Measurements from ENCODE around the gene PLA2G2A.

The PLA2G2A gene

GRCh38 chr1:19926296-19927129 lies 52.9 kb downstream of the PLA2G2A start:
- no peak for DNase-seq (ENCODE audit: low read depth)

All from iris pigment epithelial cell (primary cell).